ENCODE data around the gene PHACTR1.

DNA sequence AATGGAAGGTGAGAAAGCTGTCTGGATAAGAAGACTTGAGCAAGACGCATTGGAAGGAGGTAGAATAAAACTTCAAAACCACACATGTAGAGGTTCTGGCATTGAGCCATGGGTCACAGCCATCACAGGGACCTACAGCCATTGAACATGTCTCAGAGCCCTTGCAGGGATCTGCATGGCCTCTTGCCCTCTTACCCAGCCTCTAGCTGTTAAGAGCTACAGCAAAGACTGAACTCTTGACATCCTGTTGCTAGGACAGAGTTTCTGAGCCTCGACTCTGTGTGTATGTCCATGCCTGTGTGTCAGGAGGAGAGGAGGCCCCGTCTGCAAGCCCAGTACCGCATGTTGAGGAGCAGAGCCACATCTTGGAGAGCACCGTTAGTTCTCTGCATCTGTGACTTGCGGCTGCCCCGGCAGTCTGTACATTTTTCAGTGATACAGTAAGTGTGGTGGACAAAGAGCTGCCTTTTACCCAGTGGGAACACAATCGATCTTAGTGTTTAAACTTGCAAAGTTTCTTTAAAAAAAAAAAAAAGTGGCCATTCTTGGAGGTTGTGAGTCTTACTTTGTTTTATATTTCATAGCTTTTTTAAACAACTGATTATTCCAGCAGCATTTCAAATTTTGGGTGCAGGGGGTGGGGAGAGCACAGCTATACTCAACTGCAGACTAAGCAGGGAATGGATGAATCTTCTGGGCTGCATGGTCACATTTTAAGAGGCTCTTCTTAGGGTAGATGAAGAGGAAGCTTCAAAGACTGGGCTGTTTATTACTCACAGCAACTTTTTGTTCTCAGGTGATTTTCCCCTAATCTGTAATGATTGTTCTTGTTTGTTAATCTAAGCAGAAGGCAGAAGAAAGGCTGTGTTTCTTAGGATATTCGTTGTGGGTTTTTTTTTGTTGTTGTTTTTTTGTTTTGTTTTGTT lies 523.2 kb downstream of the PHACTR1 start:
- TF ChIP-seq, protein P1, sequence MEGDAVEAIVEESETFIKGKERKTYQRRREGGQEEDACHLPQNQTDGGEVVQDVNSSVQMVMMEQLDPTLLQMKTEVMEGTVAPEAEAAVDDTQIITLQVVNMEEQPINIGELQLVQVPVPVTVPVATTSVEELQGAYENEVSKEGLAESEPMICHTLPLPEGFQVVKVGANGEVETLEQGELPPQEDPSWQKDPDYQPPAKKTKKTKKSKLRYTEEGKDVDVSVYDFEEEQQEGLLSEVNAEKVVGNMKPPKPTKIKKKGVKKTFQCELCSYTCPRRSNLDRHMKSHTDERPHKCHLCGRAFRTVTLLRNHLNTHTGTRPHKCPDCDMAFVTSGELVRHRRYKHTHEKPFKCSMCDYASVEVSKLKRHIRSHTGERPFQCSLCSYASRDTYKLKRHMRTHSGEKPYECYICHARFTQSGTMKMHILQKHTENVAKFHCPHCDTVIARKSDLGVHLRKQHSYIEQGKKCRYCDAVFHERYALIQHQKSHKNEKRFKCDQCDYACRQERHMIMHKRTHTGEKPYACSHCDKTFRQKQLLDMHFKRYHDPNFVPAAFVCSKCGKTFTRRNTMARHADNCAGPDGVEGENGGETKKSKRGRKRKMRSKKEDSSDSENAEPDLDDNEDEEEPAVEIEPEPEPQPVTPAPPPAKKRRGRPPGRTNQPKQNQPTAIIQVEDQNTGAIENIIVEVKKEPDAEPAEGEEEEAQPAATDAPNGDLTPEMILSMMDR (IDR thresholded peaks at IDR 0.05) = no peak
- TF ChIP-seq POLR2A (IDR thresholded peaks at IDR 0.05) = no peak
